D341Med (cell line): ENCODE data around the gene RASGEF1C.
A peak's percentile ranks its signal among the peaks of the same experiment; 100 is the strongest.

Source experiments
- DNase-seq: peaks from one replicate; pipeline ENCODE4 v3.0.0; 2012; ENCODE audit warnings: low spot score

Gene RASGEF1C

GRCh38 chr5:180081481-180081880 is 127.5 kb downstream of the RASGEF1C start:
- no peak for DNase-seq

GRCh38 chr5:180080486-180081280 is 128.3 kb downstream of the RASGEF1C start:
- no peak for DNase-seq

- no peak for DNase-seq
These were observed 129.1 kb downstream of the RASGEF1C start for GRCh38 chr5:180079702-180080466.

- DNase-seq = no peak
These were observed 130.7 kb downstream of the RASGEF1C start for GRCh38 chr5:180078348-180078747.

- DNase-seq = no peak
These were observed 131.3 kb downstream of the RASGEF1C start for GRCh38 chr5:180077594-180078284.

- no peak for DNase-seq
These were observed 133.3 kb downstream of the RASGEF1C start for GRCh38 chr5:180075703-180076102.

- DNase-seq = no peak
These were observed 134.5 kb downstream of the RASGEF1C start for GRCh38 chr5:180074462-180074861.

GRCh38 chr5:180072556-180072955 is 136.5 kb downstream of the RASGEF1C start:
- DNase-seq = no peak

- DNase-seq = no peak
These were observed 136.8 kb downstream of the RASGEF1C start for GRCh38 chr5:180072256-180072548.

GRCh38 chr5:180071531-180072255 is 137.3 kb downstream of the RASGEF1C start, which contains the start of gene RNF130:
Gene RNF130, minus strand, starts transcription at chr5:180071759. Its CDS starts 57 bp downstream, at chr5:180071702.
- DNase-seq = peak; percentile 98

- peak; percentile 67 for DNase-seq
These were observed 138.1 kb downstream of the RASGEF1C start for GRCh38 chr5:180070756-180071530.

GRCh38 chr5:180069589-180070247 is 139.3 kb downstream of the RASGEF1C start:
- no peak for DNase-seq

- no peak for DNase-seq
These were observed 140.4 kb downstream of the RASGEF1C start for GRCh38 chr5:180068519-180069090.

GRCh38 chr5:180067986-180068385 is 141.0 kb downstream of the RASGEF1C start:
- no peak for DNase-seq

GRCh38 chr5:180060192-180060591 is 148.8 kb downstream of the RASGEF1C start:
- DNase-seq = no peak

GRCh38 chr5:180059326-180059725 is 149.7 kb downstream of the RASGEF1C start:
- DNase-seq = no peak

GRCh38 chr5:180056153-180056552 is 152.9 kb downstream of the RASGEF1C start:
- DNase-seq = no peak

- DNase-seq = no peak
These were observed 154.8 kb downstream of the RASGEF1C start for GRCh38 chr5:180054226-180054625.

GRCh38 chr5:180053061-180053602 is 155.9 kb downstream of the RASGEF1C start:
- DNase-seq = no peak

- DNase-seq = no peak
These were observed 156.7 kb downstream of the RASGEF1C start for GRCh38 chr5:180052211-180052818.
